Body of pancreas (tissue), 4 donors: Measurements from ENCODE around the gene KLKB1.

Experiments
- POLR2A ChIP-seq, 3 donors: fragments of 450-650 bp; IDR thresholded peaks; one replicate each; pipeline ENCODE4 v1.6.1; 2016; ENCODE audit warnings: antibody characterized with exemption in 3 of 3, mild to moderate bottlenecking in 2 of 3
- TF ChIP-seq, protein P1 (sequence below), 7 experiments: fragments of 450-650 bp in 4 of 7; fragments of 200-600 bp in 3 of 7; sonication (generic) in 3 of 7; IDR thresholded peaks; one replicate each; pipeline ENCODE4 v1.5.1; 2016 to 2019; ENCODE audit warnings: antibody characterized with exemption in 7 of 7

DNA sequence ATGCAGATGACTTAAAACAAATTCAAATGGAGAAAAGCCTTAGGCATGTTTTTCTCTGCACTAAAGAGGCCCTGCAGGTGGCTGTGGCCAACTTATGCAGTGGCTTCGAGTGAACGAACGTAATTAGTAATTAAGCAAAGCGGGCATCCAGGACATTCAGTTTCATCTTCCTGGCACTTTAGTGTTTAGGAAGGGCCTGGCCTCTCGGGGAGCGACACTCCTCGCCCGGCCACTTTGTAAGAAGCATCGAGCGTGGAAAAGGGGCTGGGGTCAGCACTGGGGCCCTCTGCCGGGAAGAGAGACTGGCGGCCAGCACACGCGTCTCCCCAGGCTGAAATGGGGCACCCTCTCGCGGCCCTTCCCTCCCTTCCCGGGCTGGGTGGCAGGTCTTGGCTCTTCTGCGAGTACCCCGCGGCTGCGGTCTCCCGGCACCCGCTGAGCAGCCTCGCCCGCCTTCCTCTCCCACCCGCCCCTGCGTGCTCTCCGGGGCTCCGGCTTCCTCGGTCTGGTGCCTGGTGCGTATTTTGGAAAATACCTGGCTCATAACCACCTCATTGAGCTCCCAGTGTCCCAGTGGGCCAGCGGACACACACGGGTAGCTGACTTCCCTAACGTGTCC is 36.6 kb upstream of the KLKB1 start:
- TF ChIP-seq, protein P1, sequence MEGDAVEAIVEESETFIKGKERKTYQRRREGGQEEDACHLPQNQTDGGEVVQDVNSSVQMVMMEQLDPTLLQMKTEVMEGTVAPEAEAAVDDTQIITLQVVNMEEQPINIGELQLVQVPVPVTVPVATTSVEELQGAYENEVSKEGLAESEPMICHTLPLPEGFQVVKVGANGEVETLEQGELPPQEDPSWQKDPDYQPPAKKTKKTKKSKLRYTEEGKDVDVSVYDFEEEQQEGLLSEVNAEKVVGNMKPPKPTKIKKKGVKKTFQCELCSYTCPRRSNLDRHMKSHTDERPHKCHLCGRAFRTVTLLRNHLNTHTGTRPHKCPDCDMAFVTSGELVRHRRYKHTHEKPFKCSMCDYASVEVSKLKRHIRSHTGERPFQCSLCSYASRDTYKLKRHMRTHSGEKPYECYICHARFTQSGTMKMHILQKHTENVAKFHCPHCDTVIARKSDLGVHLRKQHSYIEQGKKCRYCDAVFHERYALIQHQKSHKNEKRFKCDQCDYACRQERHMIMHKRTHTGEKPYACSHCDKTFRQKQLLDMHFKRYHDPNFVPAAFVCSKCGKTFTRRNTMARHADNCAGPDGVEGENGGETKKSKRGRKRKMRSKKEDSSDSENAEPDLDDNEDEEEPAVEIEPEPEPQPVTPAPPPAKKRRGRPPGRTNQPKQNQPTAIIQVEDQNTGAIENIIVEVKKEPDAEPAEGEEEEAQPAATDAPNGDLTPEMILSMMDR (IDR thresholded peaks at IDR 0.05), result no peak
- TF ChIP-seq POLR2A (IDR thresholded peaks at IDR 0.05), result no peak
